ENCODE data around the gene SCTR. TPM values are rescaled to one million over a fixed set of nuclear protein-coding genes. Genes with fewer than 3 reads are reported as not detected.

Gene SCTR
- total and polyA plus RNA-seq, 2 of the 13 experiments (the other 11 are each of a cell fraction or from before 2014, with no cell fraction given): not detected

GRCh38 chr2:119431976-119432850 is 92.1 kb downstream of the SCTR start (continued):
- TF ChIP-seq NBN (conservative IDR thresholded peaks at IDR 0.05) (no peak), ZNF281 (CRISPR knock-in tag; IDR thresholded peaks at IDR 0.05; ENCODE audit: borderline replicate concordance) (no peak), NR2C2 (CRISPR knock-in tag; IDR thresholded peaks at IDR 0.05; ENCODE audit: borderline replicate concordance) (no peak), ZNF670 (CRISPR knock-in tag; IDR thresholded peaks at IDR 0.05; ENCODE audit: borderline replicate concordance) (no peak), ZIK1 (CRISPR knock-in tag; IDR thresholded peaks at IDR 0.05; ENCODE audit: borderline replicate concordance, low read depth) (no peak), FOXJ3 (CRISPR knock-in tag; IDR thresholded peaks at IDR 0.05; ENCODE audit: borderline replicate concordance) (no peak), DPF2 (CRISPR knock-in tag; IDR thresholded peaks at IDR 0.05; ENCODE audit: borderline replicate concordance, low read depth) (no peak), SMAD3 (CRISPR knock-in tag; IDR thresholded peaks at IDR 0.05) (no peak), ZNF225 (CRISPR knock-in tag; IDR thresholded peaks at IDR 0.05) (no peak), ZHX2 (IDR thresholded peaks at IDR 0.05; ENCODE audit: low read depth) (no peak), ZHX2 (CRISPR knock-in tag; IDR thresholded peaks at IDR 0.05; ENCODE audit: borderline replicate concordance) (no peak), FOSL1 (CRISPR knock-in tag; IDR thresholded peaks at IDR 0.05; ENCODE audit: borderline replicate concordance) (no peak), HOXA3 (CRISPR knock-in tag; IDR thresholded peaks at IDR 0.05) (no peak), ARID3A (IDR thresholded peaks at IDR 0.05; ENCODE audit: low read depth, low read length) (no peak), ZC3H13 (CRISPR knock-in tag; IDR thresholded peaks at IDR 0.05) (no peak), ZNF800 (CRISPR knock-in tag; IDR thresholded peaks at IDR 0.05) (no peak; the same call in 1 of the 2 replicates), PLRG1 (conservative IDR thresholded peaks at IDR 0.05) (no peak)
